HUES6 (cell line): ENCODE data around the gene INHBC.

ENCODE experiments used
- H3K27ac ChIP-seq: 2 replicates; pipeline ENCODE4 v1.7.0; 2013; ENCODE audit warnings: low read depth, mild to moderate bottlenecking, low read length, inconsistent platforms
- H3K27me3 ChIP-seq: 2 replicates; pipeline ENCODE4 v1.6.1; 2013; ENCODE audit warnings: low read length; ENCODE audit not compliant: control insufficient read depth, insufficient read depth
- H3K36me3 ChIP-seq: 2 replicates; pipeline ENCODE4 v1.6.1; 2013; ENCODE audit warnings: low read length; ENCODE audit not compliant: control insufficient read depth, insufficient read depth
- H3K4me1 ChIP-seq: 2 replicates; pipeline ENCODE4 v1.6.1; 2013; ENCODE audit warnings: low read length; ENCODE audit not compliant: control insufficient read depth, insufficient read depth
- H3K4me3 ChIP-seq: 2 replicates; pipeline ENCODE4 v1.5.1; 2013; ENCODE audit warnings: low read depth, low read length
- H3K9ac ChIP-seq: one replicate; pipeline ENCODE4 v1.6.1; 2013; ENCODE audit warnings: mild to moderate bottlenecking, low read length
- H3K9me3 ChIP-seq: 2 replicates; pipeline ENCODE4 v1.6.1; 2013; ENCODE audit warnings: low read depth, low read length; ENCODE audit not compliant: control insufficient read depth, insufficient read depth

INHBC gene

GRCh38 chr12:57476993-57477709 lies 42.6 kb downstream of the INHBC start:
- Histone ChIP-seq H3K9me3 (no peaks in the 10 kb centered on the region), H3K9ac (no peak overlapping the region), H3K27me3 (peaks cover 71% of the 10 kb centered on the region), H3K36me3 (no peaks in the 10 kb centered on the region), H3K4me3 (no peak overlapping the region), H3K27ac (no peak overlapping the region), H3K4me1 (peaks cover 26% of the 10 kb centered on the region)

- peaks cover 26% of the 10 kb centered on the region for H3K4me1 ChIP-seq
- H3K36me3 ChIP-seq, result no peaks in the 10 kb centered on the region
- no peak overlapping the region for H3K9ac ChIP-seq
- no peaks in the 10 kb centered on the region for H3K9me3 ChIP-seq
- H3K4me3 ChIP-seq, result no peak overlapping the region
- H3K27me3 ChIP-seq, result peaks cover 63% of the 10 kb centered on the region
- H3K27ac ChIP-seq, result no peak overlapping the region
These were observed 43.4 kb downstream of the INHBC start for GRCh38 chr12:57477710-57478681.

GRCh38 chr12:57479043-57479375 lies 44.4 kb downstream of the INHBC start:
- no peak overlapping the region for H3K4me3 ChIP-seq
- H3K27me3 ChIP-seq, result peaks cover 54% of the 10 kb centered on the region
- H3K9ac ChIP-seq, result no peak overlapping the region
- no peak overlapping the region for H3K27ac ChIP-seq
- no peaks in the 10 kb centered on the region for H3K36me3 ChIP-seq
- H3K4me1 ChIP-seq, result peaks cover 31% of the 10 kb centered on the region
- no peaks in the 10 kb centered on the region for H3K9me3 ChIP-seq

- H3K36me3 ChIP-seq, result no peaks in the 10 kb centered on the region
- H3K9ac ChIP-seq, result no peak within 1 kb of the TSS
- no peaks in the 10 kb centered on the region for H3K9me3 ChIP-seq
- peaks cover 49% of the 10 kb centered on the region for H3K27me3 ChIP-seq
- no peak within 1 kb of the TSS for H3K4me3 ChIP-seq
- H3K4me1 ChIP-seq, result peaks cover 31% of the 10 kb centered on the region
- H3K27ac ChIP-seq, result no peak within 1 kb of the TSS
These were observed 45.0 kb downstream of the INHBC start, which contains the start of gene ARHGAP9 for GRCh38 chr12:57479376-57480115. Gene ARHGAP9 (minus strand): TSS chr12:57479866. CDS start chr12:57479406, 460 bp downstream.

- H3K9ac ChIP-seq, result no peak overlapping the region
- H3K4me3 ChIP-seq, result no peak overlapping the region
- H3K36me3 ChIP-seq, result no peaks in the 10 kb centered on the region
- H3K4me1 ChIP-seq, result peaks cover 22% of the 10 kb centered on the region
- H3K9me3 ChIP-seq, result no peaks in the 10 kb centered on the region
- H3K27ac ChIP-seq, result no peak overlapping the region
- H3K27me3 ChIP-seq, result peaks cover 28% of the 10 kb centered on the region
These were observed 47.1 kb downstream of the INHBC start for GRCh38 chr12:57481671-57482070.

- H3K27ac ChIP-seq, result no peak overlapping the region
- no peak overlapping the region for H3K4me3 ChIP-seq
These were observed 48.9 kb downstream of the INHBC start for GRCh38 chr12:57483466-57483865.

GRCh38 chr12:57485695-57486094 lies 51.1 kb downstream of the INHBC start:
- H3K4me1 ChIP-seq, result peaks cover 13% of the 10 kb centered on the region; the same call in 1 of the 2 replicates
- no peak overlapping the region for H3K9ac ChIP-seq
- H3K36me3 ChIP-seq, result peaks cover 20% of the 10 kb centered on the region
- no peaks in the 10 kb centered on the region for H3K9me3 ChIP-seq
- no peak overlapping the region for H3K4me3 ChIP-seq
- no peak overlapping the region for H3K27ac ChIP-seq
- H3K27me3 ChIP-seq, result 0 out of 2 replicates have a peak, but pooled peaks cover 4% of the 10 kb centered on the region

More at GRCh38 chr12:57483466-57483865, 48.9 kb downstream of the INHBC start:
- Histone ChIP-seq H3K9me3 (no peaks in the 10 kb centered on the region), H3K9ac (no peak overlapping the region), H3K36me3 (no peaks in the 10 kb centered on the region; the same call in 1 of the 2 replicates), H3K27me3 (peaks cover 13% of the 10 kb centered on the region; the same call in 1 of the 2 replicates), H3K4me1 (peaks cover 9% of the 10 kb centered on the region; the same call in 1 of the 2 replicates)

- Histone ChIP-seq H3K4me1 (peaks cover 10% of the 10 kb centered on the region; the same call in 1 of the 2 replicates), H3K27ac (no peak overlapping the region), H3K9ac (peak overlapping the region; percentile 8), H3K27me3 (no peaks in the 10 kb centered on the region), H3K9me3 (no peaks in the 10 kb centered on the region), H3K36me3 (peaks cover 33% of the 10 kb centered on the region), H3K4me3 (0 out of 2 replicates have a peak overlapping the region, but pooled peaks have one; percentile 5)
These were observed 52.5 kb downstream of the INHBC start for GRCh38 chr12:57487055-57487596.

- Histone ChIP-seq H3K27ac (peak within 1 kb of the TSS; percentile 87), H3K27me3 (no peaks in the 10 kb centered on the region), H3K4me1 (peaks cover 10% of the 10 kb centered on the region; the same call in 1 of the 2 replicates), H3K4me3 (peak within 1 kb of the TSS; percentile 90), H3K9me3 (no peaks in the 10 kb centered on the region), H3K36me3 (peaks cover 39% of the 10 kb centered on the region), H3K9ac (peak within 1 kb of the TSS; percentile 95)
These were observed 53.2 kb downstream of the INHBC start, which contains the start of gene MARS1 for GRCh38 chr12:57487597-57488401. Gene MARS1 (plus strand): TSS chr12:57488068. CDS start chr12:57488091, 23 bp downstream.
